NCI-H1092 (cell line): ENCODE results near the gene TM9SF3.

ENCODE experiments used
- DNase-seq: peaks from one replicate; lab custom pipeline; 2025; lab: John Stamatoyannopoulos, UW

TM9SF3 gene

DNA sequence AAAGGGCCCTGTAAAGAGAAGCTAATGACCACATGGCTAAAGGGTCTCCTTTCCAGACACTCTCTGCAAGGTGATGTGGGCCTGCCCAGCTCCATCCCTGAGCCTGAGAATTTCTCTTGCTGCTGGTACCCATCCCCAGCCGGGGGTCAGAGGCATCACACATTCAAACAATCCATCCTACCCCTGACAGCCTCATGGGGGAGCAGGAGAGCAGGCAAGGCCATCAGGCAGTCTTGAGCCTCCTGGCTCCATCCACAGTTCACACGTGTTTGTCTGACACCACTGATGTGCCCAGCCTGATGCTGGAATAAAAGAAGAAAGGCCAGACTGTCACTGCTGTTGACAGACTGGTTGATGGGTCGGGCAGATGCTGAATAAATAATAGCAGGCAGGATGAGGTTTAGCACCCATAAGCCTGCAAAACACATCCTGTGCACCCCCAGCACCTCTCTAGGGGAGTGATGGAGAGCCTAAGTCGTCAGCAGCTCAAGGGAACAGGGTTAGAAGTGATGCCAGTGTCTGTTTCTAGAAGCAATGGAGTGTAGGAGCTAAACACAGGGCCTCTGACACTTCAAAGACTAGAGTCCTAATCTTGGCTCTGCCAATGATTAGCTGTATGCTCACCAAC is 116.6 kb downstream of the TM9SF3 start:
- DNase-seq: peak; percentile 14

DNA sequence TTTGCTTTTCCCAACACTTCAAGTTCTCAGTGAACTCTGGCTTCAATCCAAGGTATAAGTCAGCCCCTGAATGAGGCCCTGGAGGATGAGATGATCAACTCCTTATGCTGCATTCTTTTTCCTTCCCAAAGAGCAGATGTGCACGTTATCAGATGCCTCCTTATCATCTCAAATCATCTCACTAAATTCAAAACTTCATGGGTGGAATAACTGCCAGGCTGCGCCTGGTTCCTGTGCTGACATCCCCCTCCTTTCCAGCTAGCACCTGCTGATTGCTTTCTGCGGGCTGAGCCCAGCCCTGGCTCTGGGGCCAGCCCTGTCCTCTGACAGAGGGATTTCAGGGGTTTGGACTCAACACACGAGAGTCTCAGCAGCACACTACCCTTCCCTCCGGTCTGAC is 118.0 kb downstream of the TM9SF3 start:
- no peak for DNase-seq
